HepG2 (cell line): Measurements from ENCODE around the gene FBXO2.
A peak's percentile ranks its signal among the peaks of the same experiment; 100 is the strongest.

Source experiments
- CHD2 ChIP-seq: IDR thresholded peaks from 2 replicates; pipeline ENCODE4 v1.6.1; 2011; ENCODE audit warnings: low read depth, low read length, improper control_type of control experiment
- SP5 ChIP-seq: IDR thresholded peaks from 2 replicates; pipeline ENCODE4 v1.6.1; 2016; ENCODE audit warnings: low read depth, borderline replicate concordance
- ZNF451 ChIP-seq: sonication (generic); formaldehyde crosslinking; IDR thresholded peaks from 2 replicates; pipeline ENCODE4 v1.5.0; 2020; ENCODE audit warnings: mild to moderate bottlenecking, missing genetic modification reagents
- ZNF609 ChIP-seq: sonication (generic); formaldehyde crosslinking; IDR thresholded peaks from 2 replicates; pipeline ENCODE4 v1.4.0; 2020; ENCODE audit warnings: mild to moderate bottlenecking, missing genetic modification reagents, borderline replicate concordance

DNA sequence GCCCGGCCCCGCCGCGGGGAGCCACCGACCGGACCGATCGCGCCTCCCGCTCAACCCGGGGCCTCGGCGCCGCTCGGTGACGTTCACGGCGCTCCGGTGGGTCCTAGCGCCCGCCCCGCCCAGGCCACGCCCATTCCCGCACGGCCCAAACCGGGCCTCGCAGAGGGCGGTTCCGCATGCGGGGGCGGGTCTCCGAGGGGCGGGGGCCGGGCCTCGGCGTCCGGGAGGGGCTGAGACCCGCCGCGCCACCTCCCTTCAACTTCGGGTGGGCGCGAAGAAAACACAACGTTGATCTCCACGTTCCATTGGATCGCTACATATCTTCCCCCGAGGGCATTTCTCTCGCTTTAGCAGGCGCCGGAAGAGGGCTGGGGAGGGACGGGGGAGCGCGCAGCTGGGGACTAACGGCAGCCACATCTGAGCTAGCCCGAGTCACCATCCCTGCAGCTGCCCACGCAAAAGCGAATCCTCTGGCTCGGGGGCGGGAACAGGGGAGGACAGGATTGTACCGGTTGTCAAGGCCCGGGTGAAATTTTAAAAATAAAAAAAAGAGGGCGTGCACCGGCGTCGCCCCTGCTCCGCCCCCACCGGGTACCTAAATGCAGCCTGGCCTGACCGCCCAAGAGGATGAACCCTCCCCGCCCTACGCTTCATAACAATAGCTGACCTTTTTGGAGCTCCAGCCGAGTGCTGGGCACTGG is 27.0 kb upstream of the FBXO2 start, which contains the start of gene MAD2L2:
- TF ChIP-seq ZNF451 (CRISPR knock-in tag) (peak; percentile 81), SP5 (CRISPR knock-in tag) (peak; percentile 78), CHD2 (no peak), ZNF609 (no peak)
